GM18508 (cell line): ENCODE data around the gene FGD3.
"Not testable (repeated sequence)": the region's sequence is repeated elsewhere in the genome, so short reads cannot be mapped to it uniquely, and the experiment has no call there.

Source experiments
- ATAC-seq: cut with Tn5 transposase; IDR thresholded peaks from one replicate; pipeline ENCODE4 v1.9.1; 2021; ENCODE audit warnings: moderate number of reproducible peaks; ENCODE audit not compliant: insufficient read depth, unreplicated experiment

Gene FGD3, protein sequence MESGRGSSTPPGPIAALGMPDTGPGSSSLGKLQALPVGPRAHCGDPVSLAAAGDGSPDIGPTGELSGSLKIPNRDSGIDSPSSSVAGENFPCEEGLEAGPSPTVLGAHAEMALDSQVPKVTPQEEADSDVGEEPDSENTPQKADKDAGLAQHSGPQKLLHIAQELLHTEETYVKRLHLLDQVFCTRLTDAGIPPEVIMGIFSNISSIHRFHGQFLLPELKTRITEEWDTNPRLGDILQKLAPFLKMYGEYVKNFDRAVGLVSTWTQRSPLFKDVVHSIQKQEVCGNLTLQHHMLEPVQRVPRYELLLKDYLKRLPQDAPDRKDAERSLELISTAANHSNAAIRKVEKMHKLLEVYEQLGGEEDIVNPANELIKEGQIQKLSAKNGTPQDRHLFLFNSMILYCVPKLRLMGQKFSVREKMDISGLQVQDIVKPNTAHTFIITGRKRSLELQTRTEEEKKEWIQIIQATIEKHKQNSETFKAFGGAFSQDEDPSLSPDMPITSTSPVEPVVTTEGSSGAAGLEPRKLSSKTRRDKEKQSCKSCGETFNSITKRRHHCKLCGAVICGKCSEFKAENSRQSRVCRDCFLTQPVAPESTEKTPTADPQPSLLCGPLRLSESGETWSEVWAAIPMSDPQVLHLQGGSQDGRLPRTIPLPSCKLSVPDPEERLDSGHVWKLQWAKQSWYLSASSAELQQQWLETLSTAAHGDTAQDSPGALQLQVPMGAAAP

DNA sequence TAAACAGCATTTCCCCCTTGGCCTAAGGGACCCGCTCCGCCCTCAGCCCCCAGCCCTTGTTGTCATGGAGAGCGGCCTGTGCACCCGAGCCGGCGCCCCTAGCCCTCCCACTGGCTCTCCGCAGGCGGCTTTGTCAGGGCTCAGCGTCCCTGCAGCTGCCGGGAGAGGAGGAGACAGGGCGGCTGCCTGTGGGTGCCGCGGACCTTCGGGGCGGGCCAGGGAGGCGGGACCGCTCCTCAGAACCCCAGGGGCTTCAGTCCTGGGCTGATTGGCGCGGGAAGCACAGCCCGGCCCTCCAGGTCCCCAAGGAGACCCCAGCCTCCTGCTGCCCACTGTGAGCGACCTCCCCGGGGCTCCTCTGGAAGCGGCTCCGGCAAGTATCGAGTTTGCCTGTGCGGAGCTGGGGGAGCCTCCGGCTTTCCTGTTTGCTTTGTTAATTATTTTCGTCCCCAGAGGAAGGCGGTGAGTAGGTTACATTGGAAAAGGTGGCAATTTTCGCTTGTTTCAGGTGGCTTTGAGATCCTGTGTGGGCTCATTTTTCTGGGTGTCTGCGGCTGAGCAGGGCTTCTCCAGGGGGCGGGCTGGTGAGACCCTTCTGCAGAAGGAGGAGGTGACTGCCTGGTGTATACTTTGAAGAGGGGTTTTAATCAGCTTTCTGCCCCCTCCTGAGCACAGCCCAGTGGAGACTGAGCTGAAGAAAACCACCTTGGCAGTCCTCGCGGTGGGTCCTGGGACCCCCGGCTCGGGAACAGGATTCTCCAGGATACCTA is at the start of gene FGD3:
TSS of gene FGD3 (plus strand) at position 256 of the 770 bp plus-strand sequence. CDS start 28,734 bp downstream, outside the sequence.
- ATAC-seq, result no peak

DNA sequence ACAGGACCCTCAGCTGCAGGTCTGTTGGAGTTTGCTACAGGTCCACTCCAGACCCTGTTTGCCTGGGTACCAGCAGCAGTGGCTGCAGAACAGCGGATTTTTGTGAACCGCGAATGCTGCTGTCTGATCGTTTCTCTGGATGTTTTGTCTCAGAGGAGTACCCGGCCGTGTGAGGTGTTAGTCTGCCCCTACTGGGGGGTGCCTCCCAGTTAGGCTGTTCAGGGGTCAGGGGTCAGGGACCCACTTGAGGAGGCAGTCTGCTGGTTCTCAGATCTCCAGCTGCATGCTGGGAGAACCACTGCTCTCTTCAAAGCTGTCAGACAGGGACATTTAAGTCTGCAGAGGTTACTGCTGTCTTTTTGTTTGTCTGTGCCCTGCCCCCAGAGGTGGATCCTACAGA is 42.2 kb upstream of the FGD3 start:
- ATAC-seq, result not testable (repeated sequence)

DNA sequence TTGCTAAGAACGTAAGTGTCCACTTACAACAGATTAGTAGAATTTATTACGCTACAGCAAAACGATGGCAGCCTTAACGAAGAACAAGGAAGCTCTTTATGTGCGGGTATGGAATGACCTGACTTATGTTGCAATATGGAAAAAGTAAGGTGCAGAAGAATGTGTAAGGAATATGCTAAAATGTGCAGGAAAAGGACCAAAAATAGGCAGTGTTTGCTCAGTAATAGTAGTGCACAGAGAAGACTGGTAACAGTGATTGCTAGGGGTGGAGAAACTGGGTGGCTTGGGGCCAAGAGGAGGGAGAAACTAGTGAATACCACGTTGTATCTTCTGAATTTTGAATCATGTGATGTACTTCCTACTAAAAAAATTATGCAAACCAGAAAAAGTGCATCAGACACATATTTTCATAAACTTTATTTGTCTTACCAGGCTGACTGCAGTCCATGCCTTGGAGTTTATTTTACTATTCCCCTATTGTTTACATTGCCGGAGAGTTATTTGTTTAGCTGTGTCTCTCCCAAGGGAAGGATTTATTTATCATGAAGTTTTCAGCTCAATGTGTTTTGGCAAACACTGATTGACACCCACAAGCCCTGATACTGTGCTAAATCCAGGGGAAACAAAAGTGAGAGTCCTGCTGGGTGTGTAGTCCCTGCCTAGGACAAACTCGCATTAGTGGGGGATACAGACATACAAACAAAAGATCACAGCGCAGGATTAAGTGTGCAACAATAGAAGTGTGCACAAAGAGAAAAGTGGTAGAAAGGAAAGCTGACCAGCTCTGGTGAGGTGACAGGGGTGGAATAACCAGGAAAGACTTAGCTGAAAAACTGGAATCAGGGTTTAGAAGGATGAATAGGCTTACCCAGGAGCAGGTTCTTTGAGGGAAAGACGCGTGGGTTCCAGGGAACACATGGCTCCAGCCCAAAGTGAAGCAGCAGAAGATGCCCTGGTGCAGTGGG is 35.5 kb upstream of the FGD3 start:
- no peak for ATAC-seq

DNA sequence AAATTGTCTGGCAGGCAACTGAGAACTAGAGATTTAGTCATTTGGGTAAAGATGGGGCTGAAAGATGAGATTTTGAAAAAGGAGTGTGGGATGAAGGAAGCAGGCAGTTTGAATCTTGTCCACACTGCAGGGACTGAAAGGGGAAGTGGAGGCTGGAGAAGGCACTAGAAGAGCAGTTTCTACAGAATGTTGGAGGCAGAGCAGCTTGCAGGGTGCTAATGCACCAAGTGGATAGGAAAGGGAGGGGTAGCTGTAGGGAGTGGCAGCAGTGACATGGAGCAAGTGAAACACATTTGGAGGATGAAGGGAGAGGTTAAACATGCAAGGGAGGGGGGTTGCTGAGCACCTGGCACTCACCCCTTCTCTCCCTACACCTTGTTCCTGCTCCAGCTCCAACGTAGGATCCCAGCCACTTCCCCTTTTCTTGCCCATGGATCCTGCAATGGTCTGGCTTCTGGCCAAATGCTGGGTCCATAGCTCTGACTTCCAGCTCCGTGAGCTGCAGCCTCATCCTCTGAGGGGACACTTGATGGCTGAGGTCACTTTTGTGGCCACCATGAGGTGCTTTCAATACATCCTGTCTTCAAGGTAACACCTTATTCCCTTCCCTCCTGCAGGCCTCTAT is 30.0 kb upstream of the FGD3 start:
- no peak for ATAC-seq

DNA sequence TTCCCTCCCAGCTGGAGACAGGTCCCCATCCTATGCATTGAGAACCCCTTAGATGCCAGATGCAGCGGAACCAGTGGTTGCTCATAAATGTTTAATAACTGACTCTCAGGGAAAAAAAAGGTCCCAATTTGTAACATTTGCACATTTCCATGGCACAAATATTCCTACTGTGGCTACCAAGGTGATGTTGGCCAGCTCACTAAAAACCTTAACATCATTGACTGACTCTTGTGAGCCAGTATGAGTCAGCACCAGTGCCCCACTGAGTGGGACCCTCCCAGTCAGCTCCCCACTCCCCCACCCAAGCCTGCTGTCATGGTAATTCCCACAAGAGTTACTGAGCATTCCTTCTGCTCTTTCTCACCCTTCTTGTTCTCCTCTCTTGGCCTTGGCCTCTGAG is 26.9 kb upstream of the FGD3 start:
- ATAC-seq, result no peak

DNA sequence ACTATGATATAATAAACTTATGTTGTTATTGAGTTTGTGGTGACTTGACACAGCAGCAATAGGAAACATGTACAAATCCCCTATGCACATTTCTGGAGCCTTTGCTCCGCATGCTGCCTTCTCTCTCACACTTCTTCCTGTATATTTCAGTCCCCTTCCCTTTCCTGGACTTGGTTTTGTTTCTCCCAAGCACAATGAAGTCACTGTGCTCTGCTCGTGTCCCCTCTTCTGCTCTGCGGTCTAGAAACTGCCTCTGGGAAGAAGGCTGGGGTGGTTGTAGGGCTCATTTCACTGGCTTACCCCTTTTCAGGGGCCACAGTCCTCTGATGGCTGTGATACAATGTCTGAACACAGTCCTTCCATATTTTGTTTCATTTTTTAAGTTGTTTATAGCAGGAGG is 15.7 kb upstream of the FGD3 start:
- ATAC-seq, result no peak

DNA sequence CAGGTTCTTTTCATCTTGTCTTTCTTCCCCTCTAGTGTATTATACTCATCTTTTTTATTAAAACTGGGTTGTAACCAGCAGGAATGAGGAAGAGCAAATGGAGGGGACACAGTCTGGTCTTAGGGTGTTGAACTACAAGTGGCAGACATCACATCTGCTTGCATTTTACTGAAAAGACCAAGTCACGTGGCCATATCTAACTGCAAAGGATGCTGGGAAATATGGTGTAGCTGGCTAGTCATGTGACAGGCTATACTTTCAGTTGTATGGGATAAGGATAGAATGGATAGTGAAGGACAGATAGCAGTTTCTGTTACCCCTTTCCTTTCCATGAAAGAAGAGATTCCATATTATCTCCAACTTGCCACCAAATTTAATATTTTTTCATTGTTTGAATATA is 13.0 kb upstream of the FGD3 start:
- ATAC-seq, result no peak

DNA sequence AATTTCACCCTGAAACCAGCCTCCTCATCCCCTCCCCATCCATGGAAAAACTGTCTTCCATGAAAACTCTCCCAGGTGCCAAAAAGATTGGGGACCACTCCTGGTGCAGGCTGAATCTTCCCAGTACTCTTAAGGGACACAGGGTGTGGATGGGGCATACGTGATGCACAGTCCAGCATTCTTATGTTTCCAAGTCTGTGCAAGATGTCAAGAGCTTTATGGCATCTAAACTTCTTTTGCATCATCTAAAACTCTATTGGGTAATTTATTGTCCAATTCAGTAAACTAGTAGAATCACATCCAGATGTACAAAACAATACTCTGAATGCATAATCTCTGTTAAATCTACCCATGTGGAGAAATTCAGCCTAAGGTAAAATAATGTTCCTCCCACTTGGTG is 9.3 kb upstream of the FGD3 start:
- no peak for ATAC-seq

DNA sequence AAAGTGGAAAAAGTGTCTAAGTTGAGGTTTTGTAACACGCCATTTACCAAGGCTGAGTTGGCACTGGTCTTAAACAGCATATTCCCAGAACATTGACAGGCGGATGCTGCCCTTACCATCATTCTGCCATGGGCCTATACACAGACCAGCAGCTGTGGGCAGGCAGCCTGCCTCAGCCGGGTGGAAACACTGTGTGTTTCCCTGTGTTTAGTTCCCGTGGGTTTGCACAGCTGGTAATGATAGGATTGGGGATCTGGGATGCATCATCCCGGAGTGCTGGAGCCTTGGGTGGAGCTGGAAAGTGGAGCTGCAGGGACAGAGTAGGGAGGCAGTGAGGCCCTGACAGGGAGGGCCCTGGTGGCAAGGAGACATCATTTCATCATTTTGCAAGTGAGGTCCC is 5.5 kb upstream of the FGD3 start:
- no peak for ATAC-seq

DNA sequence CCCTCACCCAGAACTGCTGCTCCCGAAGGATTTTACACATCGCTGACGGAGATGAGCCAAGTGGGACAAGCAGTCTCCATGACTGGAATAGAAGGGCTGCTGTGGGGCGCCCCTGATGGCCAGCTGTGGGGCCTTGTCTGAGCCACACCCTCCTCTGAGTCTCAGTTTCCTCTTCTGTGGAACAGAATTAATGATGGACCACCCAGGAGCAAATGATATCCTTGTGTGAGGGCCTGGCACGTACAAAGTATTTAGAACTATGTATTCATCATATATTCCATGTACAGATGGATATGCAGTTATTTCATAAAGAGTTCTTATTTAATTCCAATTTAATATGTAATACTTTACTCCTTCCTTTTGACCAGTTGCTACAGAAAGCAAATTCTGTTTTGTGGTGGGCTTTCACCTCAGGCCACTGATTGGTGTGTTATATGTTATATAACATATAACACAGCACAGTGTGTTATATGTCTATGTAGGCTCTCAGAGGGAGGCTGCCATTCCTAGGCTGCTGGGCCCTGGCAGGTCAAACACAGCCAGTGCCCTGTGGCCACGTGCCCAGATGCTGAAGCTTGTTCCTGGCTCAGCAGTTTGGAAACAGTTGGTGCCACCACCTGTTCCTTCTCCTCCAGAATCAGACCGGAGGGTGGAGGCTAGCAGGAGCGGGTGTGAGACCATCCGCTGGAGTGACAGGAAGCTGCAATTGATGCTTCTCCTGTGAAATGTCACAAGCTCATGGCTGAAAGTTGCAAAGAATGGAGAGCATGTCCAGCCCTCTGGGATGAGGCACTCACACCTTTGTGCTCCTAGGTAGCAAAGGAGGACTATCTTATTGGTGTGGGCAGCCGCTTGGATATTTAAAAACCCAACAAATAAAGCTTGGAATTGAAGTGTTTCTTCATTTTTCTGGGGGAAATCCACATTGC is 4.4 kb upstream of the FGD3 start:
- no peak for ATAC-seq

DNA sequence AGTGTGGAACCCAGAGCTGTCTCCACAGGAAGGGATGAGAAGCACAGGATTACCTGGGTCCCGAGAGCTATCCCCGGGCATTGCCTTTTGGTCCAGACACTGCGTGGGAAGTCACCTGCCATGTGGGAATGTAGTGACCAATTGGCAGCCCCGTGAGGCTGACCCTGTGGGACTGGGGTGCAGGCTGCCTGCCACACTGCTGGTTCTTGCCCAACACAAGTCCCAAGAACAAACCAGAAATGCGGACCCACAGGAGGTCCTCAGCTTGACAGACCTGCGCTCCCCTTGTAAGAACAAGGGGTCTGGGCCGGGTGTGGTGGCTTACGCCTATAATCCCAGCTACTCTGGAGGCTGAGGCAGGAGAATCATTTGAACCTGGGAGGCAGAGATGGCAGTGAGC is 2.4 kb upstream of the FGD3 start:
- no peak for ATAC-seq

DNA sequence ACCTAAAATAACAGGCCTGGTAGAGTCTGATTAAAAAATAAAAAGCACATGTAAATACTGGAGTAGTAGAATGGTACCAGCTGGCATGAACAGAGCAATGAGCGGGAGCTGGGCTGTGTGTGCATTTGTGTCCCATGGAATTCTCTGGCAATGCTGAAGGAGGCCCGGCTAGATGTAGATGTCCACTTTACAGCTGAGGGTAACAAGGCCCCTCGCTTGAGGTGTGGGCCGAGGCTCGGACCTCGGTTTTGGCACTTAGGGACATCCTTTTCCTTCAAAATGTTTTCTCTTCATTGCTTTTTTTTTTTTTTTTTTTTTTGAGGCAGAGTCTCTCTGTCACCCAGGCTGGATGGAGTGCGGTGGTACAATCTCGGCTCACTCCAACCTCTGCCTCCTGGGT is 1.5 kb upstream of the FGD3 start:
- ATAC-seq, result no peak

DNA sequence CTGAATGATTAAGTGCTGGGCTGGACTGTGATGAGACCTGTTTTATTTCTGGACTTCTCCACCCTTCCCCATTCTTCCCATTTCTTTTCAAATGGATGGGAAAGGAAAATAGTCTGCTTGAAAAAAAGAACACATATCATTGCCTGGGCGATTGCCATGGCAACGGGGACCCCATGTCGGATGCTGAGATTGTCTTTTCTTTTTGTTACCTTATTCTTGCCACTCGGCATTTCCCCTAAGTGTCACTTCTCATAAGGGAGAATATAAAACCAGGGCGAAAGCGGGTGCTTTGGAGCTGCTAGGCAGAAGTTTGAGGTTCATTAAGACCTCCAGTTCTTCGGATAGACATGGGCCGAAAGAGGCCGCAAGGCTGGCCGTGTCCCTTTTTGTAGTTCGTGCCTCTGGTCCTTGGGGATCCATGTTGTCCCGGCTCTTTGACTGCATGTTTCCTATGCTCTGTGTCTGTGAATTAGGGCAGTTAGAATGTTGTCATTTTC is 763 bp downstream of the FGD3 start:
- ATAC-seq, result no peak

DNA sequence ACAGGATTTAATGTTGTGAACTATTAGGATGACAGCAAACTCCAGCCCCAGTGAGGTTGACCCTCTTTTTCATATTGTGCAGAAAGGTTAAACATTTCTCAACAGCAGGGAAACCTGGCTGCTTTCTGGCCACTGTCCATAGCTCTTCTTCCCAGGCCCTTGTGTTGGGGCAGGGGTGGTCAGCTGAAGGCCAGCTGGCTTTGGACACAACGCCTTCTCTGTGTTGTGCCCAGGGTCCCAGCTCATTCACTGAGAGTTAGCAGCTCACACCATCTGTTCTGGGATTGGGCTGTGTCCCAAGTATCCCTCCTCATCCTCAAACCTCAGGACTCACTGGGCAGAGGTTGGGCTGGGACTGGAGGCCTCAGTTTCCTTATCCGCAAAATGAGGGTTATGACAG is 1.3 kb downstream of the FGD3 start:
- no peak for ATAC-seq

DNA sequence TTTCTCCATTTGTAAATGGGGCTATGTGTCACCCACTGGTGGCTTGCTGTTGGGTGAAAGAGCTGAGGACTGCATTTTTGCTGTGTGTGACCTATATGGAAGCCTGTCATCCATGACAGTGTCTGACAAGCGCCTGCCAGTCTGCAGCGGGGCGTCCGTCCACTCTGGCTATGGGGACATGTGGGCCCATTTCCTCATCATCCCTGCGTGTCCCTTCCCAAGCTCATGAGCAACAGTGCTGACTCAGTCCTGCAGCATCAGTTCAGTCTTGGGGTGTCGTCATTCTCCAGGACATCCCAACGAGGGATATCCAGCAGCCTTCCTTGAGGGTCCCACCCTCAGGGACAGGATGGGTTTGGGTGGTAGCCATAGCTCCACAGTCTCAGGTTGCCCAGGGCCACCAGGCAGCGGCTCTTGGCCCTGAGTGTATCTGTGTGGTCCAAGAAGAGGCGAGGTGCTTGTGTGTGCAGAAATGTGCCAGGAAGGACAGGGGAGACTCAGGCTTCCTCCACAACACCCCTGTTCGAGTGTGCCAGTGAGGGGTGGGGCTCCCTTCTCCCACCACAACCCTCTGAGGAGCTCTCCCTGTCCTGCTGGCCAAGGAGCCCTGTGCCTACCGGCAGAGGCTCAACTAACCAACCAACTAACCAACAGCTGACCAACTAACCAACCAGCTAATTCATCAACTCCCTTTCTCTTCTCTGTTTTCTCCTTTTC is 2.1 kb downstream of the FGD3 start:
- no peak for ATAC-seq

DNA sequence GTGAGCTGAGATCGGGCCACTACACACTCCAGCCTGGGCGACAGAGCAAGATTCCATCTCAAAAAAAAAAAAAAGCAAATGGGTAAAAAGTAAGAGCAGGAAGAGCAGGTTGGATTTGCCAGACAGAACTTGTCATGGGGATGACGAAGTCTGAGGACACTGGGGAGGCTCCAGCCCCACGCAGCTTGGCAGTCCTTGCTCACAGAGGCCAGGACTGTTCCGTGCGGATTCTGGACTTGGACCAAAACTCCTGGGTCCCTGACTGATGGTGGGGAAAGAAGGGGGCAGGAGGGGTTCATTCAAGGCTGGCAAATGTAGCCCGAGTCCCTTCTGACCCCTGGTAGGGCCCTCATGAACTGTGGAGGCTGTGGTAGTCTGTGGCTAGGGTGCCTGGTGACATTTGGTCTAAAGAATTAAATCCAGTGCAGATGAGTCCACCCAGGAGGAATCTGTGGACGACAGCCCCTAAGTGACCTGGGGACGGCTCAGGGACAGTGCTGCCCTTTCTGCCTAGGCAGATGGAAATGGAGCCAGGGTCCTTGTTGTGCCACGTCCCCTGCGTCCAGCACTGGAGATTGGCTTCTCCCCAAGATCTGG is 3.1 kb downstream of the FGD3 start:
- no peak for ATAC-seq

DNA sequence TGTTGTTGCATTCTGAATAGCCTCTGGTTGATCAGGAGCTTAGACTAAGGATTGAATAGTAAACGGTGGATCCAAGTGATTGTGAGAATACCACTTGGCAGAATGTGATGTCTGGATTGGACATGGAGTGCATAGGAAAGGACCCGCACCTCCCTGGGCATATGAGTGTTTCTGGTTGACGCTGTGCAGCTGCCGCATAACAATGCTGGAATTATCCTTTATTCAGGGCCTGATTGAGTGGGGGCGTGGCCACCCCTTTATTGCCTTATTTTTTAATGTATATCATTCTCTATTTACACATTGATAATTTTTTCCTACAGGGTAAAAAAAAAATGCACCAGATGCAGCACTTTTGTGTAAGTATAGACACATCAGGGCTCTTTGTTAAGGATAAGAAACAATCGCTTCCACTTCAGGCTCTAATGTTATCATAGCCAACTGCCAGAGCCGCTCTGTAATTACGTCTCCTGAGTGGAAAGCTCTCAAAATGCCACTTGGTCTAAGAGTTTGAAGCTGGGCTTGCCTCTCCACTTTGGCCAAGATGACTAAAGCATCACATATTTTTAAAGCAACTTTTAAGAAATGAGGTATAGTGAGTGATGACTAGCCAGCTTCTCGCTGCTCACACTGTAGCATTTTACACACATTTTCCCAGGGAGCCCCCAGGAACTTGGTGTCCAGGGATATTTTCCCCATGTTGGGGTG is 5.7 kb downstream of the FGD3 start:
- ATAC-seq, result no peak
